H1 (cell line): ENCODE results near the gene LHFPL6. TPM values are rescaled to one million over a fixed set of nuclear protein-coding genes. Genes with fewer than 3 reads are reported as not detected.

ENCODE experiments used
- CHD2 ChIP-seq: IDR thresholded peaks from 2 replicates; pipeline ENCODE4 v1.6.1; 2012; ENCODE audit warnings: low read length, improper control_type of control experiment
- EP300 ChIP-seq, 2 experiments: IDR thresholded peaks; 1 replicate in 1 of 2; 2 replicates in 1 of 2; pipeline ENCODE4 v1.6.1; 2011 to 2012; ENCODE audit warnings: low read depth in 2 of 2, low read length in 2 of 2, mild to moderate bottlenecking in 2 of 2, borderline replicate concordance in 1 of 2, inconsistent platforms in 1 of 2, moderate library complexity in 1 of 2
- SIRT6 ChIP-seq: IDR thresholded peaks from one replicate; pipeline ENCODE4 v1.7.1; 2012; ENCODE audit warnings: low read length, inconsistent platforms
- TEAD4 ChIP-seq: IDR thresholded peaks from 2 replicates; pipeline ENCODE4 v1.6.1; 2012; ENCODE audit warnings: low read depth, low read length, inconsistent platforms, mixed read lengths
- polyA plus RNA-seq, 7 experiments: library from polyadenylated mRNA; depleted of rRNA in 3 of 7; stranded (reverse) in 5 of 7; unstranded in 2 of 7; fragments of >200 nt in 5 of 7; fragments of 200-250 nt in 2 of 7; gene quantifications; 1 replicate in 5 of 7; 2 replicates in 1 of 7; 4 replicates in 1 of 7; pipeline versions ENCODE4 v1.2.1 to v1.2.3, GENCODE V29; 2011 to 2013; ENCODE audit warnings: missing spikeins in 2 of 7, mixed read lengths in 2 of 7
- total RNA-seq: library from RNA; stranded (reverse); fragmentation: NEBNext Ultra II Directional; extraction: Animal tissue kit (Norgen Biotek cat#: 25700); gene quantifications from 2 replicates; pipeline ENCODE4 v1.2.1, GENCODE V29; 2021

Gene LHFPL6
- total and polyA plus RNA-seq, 2 of the 8 experiments (the other 6 are each of a cell fraction or from before 2014, with no cell fraction given) = 7.6 to 17.0 TPM

- TF ChIP-seq TEAD4 (no peak), SIRT6 (no peak), EP300 (IDR thresholded peaks at IDR 0.05; ENCODE audit: borderline replicate concordance in 1 of 2, low read depth in 2 of 2, low read length in 2 of 2) (no peak), CHD2 (no peak)
Measured at GRCh38 chr13:39552246-39552645, 50.7 kb downstream of the LHFPL6 start (continued).
